GM19239 (cell line): ENCODE measurements around the gene PTPRR.

ENCODE experiments used
- DNase-seq: peaks from one replicate; pipeline ENCODE4 v3.0.0; 2011; ENCODE audit warnings: low spot score; ENCODE audit not compliant: insufficient read length
- FAIRE-seq: peaks from 2 replicates; lab custom pipeline; 2011; peaks lifted over from hg19 to GRCh38; lab: Jason Lieb, UNC

PTPRR gene

DNA sequence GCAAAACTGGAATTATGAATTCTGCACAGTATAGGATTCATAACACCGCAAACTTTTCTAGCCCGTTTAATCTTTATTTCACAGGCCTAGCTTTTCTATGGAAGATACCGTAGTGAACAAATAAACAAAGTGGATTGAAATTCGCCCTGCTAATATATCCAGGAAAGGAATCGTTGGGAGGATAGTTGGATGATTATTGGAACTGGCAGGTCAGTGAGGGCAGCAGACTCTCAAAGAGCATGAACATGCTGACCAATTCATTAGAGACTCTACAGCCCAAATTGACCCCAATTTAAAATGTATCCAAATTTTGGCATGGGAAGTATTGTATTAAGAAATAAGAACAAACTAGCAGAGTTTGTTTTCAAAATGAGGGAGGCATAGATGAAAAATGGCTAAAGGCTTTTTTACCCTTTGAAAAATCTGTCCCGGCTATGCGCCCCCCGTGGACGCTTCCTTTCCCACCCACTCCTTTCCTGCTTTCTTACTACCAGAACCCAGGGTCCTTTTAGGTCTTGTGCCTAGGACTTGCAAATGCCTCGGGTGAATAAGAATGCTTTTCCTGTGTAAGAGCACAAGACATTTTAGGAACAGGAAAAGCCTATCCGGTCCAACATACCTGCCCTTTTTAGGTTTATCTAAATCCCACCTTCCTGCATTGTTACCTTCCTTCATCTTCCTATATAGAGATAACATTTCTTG lies 198.7 kb downstream of the PTPRR start:
- FAIRE-seq: no peak
- DNase-seq: no peak

GRCh38 chr12:70721216-70721615 lies 199.3 kb downstream of the PTPRR start:
- FAIRE-seq (no peak), DNase-seq (no peak)

DNA sequence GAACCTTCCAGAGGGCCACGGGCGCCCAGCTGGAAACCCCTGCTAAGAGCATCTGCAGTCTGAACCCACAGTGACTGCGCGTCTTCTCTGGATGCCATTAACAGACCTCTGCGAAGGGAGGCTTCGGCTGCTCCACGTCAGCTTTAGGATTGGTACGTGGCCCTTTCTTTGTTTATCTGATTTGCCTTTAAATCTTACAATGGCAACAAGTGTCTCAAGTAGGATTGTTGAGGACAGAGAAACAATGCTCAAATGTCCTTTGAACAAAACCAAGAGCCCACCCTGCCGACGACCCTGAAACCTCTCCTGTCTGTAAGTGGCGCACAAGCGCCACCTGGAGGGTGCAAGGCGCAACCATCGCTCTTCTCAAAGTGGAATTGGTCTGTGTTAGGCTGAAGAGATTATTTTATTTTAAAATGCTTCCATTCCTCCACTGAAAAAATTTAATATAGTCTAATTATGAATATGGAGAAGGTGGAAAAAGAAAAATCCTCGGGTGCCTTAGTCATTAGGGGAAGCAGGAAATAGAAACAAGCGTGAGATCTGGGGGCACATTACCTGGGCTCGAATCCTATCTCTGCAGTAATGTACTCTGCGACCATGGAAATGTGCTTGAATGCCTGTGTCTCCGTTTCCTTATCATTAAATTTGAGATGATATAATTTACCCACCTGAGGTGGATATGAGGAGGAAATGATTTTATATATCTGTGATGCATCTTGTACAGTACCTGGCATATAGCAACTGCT lies 200.7 kb downstream of the PTPRR start:
- peak; percentile 48 for FAIRE-seq

DNA sequence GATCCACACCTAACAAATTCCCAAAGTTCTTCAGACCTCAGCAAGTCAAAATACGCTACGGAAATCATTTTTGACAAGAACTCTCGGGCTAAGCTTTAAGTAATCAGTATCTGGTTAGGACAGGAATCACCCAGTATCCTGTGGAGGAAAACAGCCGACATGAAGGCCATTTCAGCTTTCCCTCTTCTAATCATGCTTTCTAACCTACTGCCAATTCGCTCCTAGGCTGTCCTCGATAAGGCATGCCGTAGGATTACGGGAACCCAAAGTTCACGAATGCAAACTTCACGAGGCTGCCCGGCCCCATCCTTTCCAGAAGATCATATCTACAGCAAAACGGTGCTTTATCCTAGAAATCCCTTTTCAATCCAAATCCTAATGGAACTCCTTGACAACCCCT lies 201.5 kb downstream of the PTPRR start:
- DNase-seq (no peak), FAIRE-seq (no peak)

More for the DNA sequence above, 200.7 kb downstream of the PTPRR start:
- no peak for DNase-seq

DNA sequence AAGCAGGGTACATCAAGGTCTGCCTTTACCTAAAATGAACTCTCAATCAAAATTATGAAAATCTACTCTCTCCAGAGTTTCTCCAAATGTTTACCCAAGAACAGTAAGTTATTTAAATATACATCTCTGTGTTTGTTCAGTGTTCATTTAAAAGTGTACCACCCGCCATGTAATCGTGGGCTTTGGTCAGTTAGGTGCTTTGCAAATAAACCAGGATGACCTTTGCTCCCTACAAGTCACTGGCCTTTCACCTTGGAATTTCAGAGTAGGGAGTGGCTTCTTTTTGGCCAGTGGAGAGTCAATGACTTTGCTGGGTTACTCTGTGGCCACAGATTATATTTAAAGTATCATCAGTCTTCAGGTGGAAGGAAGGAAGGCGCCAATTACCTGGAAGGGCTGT lies 208.7 kb downstream of the PTPRR start:
- FAIRE-seq (no peak), DNase-seq (no peak)

DNA sequence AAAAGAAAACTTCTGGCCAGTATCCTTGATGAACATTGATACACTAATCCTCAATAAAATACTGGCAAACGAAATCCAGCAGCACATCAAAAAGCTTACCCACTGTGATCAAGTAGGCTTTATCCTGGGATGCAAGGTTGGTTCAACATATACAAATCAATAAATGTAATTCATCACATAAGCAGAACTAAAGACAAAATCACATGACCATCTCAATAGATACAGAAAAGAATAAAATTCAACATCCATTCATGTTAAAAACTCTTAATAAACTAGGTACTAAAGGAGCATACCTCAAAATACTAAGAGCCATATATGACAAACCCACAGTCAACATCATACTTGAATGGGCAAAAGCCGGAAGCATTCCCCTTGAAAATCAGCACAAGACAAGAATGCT lies 211.5 kb downstream of the PTPRR start:
- DNase-seq: no peak
- FAIRE-seq: no peak

- DNase-seq (no peak), FAIRE-seq (no peak)
These were observed 213.9 kb downstream of the PTPRR start for GRCh38 chr12:70706611-70707010.

DNA sequence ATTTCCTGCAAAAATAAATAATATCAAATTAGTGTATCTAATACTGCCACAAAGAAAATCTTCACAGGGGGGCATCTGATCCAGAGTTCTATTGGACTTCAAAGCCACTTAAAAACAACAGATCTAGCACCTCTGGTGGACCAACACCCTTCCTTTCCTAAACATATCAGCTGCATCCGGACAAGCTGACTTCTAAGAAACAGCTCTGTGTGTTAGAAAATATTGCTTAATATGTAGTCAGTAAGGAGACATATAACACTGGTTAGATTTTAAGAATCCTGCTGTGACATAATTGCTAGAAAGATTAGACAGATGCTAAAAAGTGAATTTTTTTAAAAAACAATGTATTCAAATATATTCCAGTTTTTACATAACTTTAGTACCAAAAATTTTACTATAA lies 222.2 kb downstream of the PTPRR start:
- FAIRE-seq (no peak), DNase-seq (no peak)

DNA sequence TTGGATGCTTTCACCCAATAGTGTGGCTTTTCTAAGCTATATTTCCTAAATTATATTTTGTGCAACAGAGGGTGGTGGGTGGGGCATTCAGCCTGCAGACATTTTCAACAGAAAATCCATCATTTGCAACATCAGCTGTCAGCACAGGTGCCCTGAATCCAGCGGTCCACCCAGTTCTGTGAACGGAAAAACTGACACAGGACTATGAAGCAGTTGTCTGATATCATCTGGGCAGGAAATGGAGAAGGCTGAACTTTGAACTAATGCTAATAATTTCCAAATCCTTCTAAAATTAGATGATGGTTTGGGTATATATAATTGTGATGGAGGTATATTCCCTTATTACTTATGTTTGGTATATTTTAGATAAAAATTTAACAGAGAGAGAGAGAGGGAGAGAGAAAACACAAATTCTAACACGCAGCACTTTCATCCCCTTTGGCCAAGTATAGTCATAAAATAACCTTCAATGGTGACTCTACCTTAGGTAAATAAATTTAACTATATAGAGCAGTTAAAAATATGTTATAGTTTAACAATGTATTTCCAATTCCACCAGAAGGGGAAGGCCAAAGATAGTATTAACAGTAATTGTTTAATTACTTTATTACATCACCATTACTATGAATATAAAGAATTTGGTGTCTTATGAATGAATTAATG lies 225.0 kb downstream of the PTPRR start:
- FAIRE-seq: no peak

GRCh38 chr12:70692681-70693288 lies 227.8 kb downstream of the PTPRR start:
- DNase-seq: no peak
- FAIRE-seq: no peak

More for the DNA sequence above, 225.0 kb downstream of the PTPRR start:
- DNase-seq: no peak

GRCh38 chr12:70691018-70691672 lies 229.4 kb downstream of the PTPRR start:
- no peak for DNase-seq
- FAIRE-seq: no peak

- DNase-seq (no peak), FAIRE-seq (no peak)
These were observed 233.6 kb downstream of the PTPRR start for GRCh38 chr12:70686907-70687306.

- FAIRE-seq (no peak), DNase-seq (no peak)
These were observed 234.2 kb downstream of the PTPRR start for GRCh38 chr12:70686299-70686698.

DNA sequence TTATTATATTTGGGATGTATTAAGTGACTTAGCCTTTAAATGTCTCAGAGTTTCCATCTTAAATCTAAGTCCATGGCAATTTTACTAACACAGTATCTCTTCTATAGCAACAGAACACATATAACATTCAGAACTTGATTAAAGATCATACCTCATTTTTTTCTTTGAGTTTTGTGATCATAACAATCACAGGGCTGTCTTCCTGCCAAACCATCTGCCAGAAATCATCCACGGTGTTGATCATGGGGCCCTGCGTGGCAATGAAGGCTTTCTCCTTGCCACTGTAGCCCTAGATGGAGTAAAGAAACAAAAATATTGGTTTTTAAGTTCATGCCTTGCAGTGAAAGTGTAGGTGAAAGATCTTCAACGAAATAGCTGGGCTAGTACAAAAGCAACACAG lies 236.6 kb downstream of the PTPRR start:
- DNase-seq: no peak
- no peak for FAIRE-seq

GRCh38 chr12:70671698-70672097 lies 248.8 kb downstream of the PTPRR start:
- FAIRE-seq (no peak), DNase-seq (no peak)

DNA sequence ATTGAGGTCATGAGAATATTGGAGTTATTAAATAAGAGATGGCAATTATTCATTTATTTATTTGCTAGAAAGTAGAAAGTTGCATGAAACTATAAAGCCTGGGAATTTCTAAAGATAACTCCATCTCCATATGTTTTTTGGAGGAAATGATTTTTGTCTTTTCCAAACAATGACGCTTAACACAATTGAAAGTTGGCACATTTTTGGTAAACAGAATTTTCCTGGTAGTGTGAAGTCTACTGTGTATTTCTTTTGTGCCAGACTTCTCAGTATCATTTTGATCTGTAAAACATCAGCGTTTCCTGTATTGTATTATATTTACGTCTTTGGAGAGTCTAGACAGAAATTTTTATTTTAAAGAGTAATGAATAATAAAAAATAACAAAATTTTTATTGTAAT lies 249.6 kb downstream of the PTPRR start:
- no peak for FAIRE-seq
- DNase-seq: no peak

- no peak for FAIRE-seq
- DNase-seq: no peak
These were observed 253.3 kb downstream of the PTPRR start for GRCh38 chr12:70667253-70667652.

DNA sequence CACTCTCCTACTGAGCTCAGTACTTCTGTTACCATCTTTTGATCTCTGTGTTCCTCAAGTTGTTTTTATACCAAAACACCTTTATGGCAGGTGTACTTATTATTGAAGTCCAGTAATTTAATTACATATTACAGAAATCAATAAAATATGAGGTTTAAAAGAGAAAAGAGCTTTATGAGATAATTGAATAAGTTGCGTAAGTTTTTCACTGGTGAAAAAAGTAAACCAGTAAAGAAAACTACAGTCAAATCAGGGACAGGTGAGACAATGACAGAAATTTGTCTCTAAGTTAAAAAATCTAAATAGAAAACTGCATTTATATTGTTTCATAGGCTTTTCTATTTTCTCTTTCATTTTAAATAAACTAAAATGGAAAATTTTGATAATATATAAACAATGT lies 254.2 kb downstream of the PTPRR start:
- FAIRE-seq (no peak), DNase-seq (no peak)

DNA sequence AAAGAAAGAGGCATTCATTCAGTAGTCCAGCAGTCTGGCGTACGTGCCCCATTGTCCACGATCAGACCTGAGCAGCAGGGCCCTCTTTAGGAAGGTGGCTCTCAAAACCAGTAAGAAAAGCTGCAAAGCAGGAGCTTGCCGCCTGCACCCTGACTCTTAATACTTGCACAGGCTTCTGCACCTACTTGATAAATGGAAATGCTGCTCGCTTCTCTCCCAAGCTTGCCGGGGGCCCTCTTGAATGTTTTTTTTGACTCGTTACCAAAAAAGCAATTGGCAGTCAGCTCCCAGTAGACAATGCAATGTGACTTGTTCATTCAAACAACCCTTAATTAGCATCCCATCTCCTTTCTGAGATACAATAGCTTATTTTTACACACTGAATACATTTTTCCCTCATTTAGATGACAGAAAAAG lies 256.1 kb downstream of the PTPRR start:
- FAIRE-seq (no peak), DNase-seq (no peak)

- DNase-seq (no peak), FAIRE-seq (no peak)
These were observed 256.7 kb downstream of the PTPRR start for GRCh38 chr12:70663838-70664237.
